Forelimb muscle (tissue), 1 donor: ENCODE results near the gene MTHFS. TPM values are rescaled to one million over a fixed set of nuclear protein-coding genes. Genes with fewer than 3 reads are reported as not detected.
A peak's percentile ranks its signal among the peaks of the same experiment; 100 is the strongest.
"Not testable (repeated sequence)": the region's sequence is repeated elsewhere in the genome, so short reads cannot be mapped to it uniquely, and the experiment has no call there.

Experiments used
- DNase-seq: peaks from one replicate; pipeline ENCODE4 v3.0.0-alpha.2; 2013; ENCODE audit warnings: low read depth
- polyA plus RNA-seq: library from polyadenylated mRNA; unstranded; fragments of 120-200 nt; gene quantifications from one replicate; pipeline ENCODE4 v1.2.1, GENCODE V29; 2013; ENCODE audit not compliant: insufficient read length

The MTHFS gene
- polyA plus RNA-seq: 20.8 TPM

GRCh38 chr15:79896634-79897379, at the start of gene MTHFS:
Gene MTHFS, minus strand, starts transcription at chr15:79897014. Its CDS starts 26 bp downstream, at chr15:79896988.
- DNase-seq: peak; percentile 32

DNA sequence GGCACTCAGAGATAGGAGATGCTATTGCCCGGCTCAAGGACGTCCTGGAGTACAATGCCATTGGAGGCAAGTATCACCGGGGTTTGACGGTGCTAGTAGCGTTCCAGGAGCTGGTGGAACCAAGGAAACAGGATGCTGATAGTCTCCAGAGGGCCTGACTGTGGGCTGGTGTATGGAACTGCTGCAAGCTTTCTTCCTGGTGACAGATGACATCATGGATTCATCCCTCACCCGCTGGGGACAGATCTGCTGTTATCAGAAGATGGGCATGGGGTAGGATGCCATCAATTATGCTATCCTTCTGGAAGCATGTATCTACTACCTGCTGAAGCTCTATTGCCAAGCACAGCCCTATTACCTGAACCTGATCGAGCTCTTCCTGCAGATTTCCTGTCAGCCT, 47.8 kb upstream of the MTHFS start:
- DNase-seq: no peak

DNA sequence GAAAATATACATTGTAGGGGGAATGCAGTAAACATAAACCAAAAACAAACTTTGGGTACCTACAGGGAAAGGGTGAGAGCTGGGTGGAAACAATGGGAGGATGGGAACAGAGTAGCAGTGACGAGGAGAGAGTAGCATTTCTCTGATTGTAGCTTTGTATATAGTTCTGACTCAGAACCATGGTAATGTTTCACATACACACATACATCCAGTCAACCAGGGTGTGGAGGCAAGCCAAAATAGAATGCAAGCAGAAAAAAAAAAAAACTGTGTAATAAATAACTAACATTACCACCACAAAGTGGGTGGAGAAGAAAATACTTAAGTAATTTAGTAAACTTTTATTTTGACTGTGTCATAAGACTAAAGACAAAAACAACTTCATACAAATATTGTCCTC, 47.0 kb upstream of the MTHFS start:
- no peak for DNase-seq

DNA sequence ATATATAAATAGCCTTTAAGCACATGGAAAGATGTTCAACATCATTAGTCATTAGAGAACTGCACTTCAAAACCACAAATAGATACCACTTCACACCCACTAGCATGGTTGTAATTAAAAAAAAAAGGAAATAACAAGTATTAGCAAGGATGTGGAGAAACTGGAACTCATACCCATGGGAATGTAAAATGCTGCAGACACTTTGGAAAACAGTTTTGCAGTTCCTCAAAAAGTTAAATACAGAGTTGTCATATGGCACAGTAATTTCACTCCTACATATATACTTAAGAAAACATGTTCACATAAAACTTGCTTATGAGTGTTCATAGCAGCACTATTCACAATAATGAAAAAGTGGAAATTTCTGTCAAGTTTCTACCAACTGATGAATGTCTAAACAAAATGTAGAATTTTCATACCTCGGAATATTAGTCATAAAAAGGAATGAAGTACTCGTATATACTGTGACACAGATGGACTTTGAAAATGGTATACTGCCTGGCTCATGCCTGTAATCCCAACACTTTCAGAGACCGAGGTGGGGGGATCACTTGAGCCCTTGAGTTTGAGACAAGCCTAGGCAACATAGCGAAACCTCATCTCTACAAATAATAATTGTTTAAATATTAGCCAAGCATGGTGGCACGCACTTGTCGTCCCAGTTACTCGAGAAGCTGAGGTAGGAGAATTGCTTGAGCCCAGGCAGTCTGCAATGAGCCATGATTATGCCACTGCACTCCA, 46.1 kb upstream of the MTHFS start:
- DNase-seq: no peak

DNA sequence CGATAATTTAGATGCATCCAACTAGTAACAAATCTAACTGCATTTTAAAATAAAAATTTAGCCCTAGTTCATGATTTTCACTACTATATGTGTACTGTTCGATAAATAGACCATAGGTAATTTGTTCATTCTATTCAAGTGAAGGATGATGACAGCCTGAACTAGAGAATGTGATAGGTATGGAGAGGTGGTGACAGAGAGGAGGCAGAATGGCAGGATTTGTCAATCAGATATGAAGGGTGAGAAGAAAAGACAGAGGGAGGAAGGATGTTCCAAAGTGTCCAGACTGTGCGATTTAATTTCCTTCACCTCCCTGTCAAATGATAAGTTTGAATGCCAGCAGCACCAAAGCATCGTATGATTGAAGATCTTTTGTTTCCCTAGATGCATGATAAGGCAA, 42.6 kb upstream of the MTHFS start:
- DNase-seq: no peak

GRCh38 chr15:79938143-79938542, 41.3 kb upstream of the MTHFS start:
- no peak for DNase-seq

DNA sequence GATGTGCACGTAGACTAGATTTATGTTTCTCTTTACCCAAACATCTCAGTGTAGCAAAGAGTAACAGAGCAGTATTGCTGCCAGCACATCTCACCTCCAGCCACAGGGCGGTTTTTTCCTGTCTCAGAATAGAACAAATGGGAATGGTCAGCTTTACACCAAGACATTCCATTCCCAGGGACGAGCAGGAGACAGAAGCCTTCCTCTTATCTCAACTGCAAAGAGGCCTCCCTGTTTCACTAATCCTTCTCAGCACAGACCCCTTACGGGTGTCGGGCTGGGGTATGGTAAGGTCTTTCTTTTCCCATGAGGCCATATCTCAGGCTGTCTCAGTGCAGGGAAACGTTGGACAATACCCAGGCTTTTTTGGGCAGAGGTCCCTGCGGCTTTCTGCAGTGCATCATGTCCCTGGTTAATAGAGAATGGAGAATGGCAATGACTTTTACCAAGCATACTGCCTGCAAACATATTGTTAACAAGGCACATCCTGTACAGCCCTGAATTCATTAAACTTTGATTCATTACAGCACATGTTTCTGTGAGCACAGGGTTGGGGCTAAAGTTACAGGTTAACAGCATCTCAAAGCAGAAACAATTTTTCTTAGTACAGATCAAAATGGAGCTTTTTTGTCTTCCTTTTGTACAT, 38.9 kb upstream of the MTHFS start:
- DNase-seq: not testable (repeated sequence)

DNA sequence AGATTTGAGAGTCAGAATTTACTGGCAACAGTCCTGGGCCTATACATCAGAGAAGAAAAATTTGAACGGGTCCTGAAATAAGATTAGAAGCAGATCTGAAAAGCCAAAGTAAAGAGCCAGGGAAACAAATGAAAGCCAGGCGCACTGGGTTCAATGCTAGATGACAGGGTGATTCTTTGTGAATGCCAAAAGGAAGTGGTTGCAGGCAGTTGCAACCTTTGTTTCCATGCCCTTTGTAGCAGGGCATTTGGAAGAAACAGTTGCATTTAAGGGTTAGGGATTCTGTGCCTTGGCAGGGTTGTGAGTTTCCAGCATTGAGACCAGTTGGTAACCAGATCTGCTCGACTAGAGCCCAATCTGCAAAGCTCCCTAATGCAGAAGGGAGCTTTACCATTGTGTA, 36.4 kb upstream of the MTHFS start:
- no peak for DNase-seq

DNA sequence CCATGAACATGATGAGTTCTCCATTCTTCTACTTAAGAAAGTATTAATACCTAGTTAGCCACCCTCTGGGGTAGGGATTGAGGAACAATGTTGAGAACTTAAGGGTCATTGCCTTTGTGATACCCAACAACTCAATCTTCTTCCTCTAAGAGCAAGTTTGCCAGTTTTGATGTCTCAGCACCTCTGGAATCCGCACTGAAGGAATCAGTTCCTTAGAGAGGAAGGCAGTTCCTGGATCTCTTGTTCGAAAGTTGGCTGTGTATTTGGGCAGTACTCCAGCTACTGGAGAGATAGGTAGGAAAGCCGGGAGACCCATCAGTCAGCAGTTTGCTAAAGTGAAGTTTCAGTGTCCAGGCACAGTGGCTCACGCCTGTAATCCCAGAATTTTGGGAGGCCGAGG, 35.6 kb upstream of the MTHFS start:
- DNase-seq: no peak

DNA sequence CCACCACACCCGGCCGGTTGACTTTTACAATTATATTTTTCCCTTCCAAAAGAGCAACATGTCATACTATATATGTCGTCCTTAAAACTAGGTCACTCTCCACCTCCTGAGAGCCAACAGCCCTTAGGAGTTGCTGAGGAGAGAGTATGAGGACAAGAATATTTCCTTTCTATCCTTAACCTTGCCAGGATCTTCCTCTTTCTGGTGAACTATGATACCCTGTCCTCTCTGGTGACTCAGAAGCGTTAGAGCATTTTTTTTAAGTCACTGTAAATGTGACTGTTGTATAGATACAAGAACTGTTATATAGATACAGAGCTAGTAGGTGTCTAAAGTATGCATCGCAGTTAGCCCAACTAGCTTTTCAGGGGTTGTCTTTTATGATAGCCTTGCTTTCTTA, 33.7 kb upstream of the MTHFS start:
- DNase-seq: no peak

DNA sequence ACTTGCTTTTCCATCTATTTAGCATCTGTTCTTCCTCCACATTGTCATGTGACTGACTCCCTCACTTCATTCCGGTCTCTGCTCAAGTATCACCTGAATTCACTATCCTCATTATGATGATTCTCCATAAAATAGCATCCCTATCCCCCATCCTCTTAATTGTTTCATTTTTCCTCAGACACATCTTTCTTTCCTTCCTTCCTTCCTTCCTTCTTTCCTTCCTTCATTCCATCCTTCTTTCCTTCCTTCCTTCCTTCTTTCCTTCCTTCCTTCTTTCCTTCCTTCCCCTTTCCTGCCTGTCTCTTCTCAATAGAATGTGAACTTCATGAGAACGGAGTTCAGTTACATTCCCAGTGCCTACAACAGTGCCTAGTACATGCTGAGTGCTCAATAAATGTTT, 32.6 kb upstream of the MTHFS start:
- DNase-seq: no peak

- not testable (repeated sequence) for DNase-seq
These were observed 29.3 kb upstream of the MTHFS start for GRCh38 chr15:79926116-79926515.

DNA sequence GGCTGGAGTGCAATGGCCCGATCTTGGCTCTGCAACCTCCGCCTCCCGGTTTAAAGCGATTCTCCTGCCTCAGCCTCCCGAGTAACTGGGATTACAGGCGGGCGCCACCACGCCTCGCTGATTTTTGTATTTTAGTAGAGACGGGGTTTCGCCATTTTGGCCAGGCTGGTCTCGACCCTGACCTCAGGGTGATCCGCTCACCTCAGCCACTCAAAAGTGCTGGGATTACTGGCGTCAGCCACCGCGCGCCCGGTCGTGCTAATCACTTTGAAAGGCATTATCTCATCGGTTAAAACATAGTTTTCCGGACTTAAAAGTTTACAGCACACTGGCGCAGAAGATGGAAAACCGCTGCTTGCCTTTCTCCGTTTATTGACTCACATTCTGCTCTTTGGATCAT, 27.6 kb upstream of the MTHFS start:
- DNase-seq: no peak

GRCh38 chr15:79923515-79924169, 26.8 kb upstream of the MTHFS start:
- peak; percentile 75 for DNase-seq

- no peak for DNase-seq
These were observed 26.3 kb upstream of the MTHFS start for GRCh38 chr15:79923079-79923514.

DNA sequence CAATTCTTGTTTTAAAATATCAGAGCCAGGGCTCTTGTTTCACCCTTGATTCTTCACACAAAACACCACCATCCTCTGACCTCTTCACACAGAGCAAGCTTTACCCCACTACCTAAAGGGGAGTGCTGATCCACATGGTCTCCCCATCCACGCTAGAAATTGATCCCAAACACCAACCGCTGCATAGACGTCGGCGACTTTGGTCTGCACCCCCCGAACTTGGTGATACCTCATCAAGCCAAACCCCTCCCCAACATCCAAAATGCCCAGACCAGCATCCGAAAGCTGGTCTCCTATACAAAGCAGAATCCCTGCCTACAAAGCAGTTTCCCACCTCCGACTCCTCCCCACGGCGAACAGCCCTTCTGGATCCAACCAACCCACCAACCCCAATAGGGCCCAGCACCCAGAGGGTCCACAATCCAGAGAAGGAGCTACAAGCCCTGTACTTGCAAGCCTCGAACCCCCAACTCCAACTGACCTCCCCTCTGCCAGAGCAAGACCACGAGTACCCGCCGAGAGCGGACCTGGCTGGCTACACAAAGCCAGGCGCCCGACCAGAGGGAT, 25.8 kb upstream of the MTHFS start:
- no peak for DNase-seq

DNA sequence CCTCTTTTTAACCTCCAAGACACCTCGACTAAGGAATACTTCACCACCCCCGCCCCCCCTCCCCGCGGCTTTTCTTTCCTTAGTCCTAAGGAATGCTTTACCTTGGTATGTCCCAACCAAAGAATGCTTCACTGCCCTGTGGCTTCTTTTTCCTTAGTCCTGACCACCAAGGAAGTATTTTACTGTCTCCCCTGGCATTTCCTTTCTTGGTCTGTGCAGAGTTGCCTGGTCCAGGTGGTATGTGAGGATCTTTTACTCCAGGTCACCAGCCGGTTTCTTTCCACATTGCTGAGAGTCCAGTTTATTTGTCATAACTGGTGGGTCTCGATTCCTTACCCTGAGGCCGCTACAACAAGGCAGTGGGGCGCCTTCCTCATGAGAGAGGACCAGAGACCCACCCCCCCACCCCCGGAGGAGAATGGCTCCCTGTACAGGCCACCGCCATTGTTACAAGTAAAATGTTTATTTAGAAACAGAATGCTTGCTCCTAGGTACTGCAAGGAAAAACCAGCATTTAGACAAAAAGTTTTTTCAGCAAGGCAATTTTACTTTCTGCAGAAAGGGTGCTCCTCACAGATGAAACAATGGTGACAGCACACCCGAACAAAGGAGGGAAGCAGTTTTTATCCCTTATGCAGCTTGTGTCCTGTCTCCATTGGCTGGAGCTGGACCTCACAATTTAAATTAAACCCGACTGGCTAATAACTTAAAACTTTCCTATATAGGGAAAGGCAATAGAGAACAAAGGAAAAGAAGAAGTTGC, 23.1 kb upstream of the MTHFS start:
- no peak for DNase-seq

DNA sequence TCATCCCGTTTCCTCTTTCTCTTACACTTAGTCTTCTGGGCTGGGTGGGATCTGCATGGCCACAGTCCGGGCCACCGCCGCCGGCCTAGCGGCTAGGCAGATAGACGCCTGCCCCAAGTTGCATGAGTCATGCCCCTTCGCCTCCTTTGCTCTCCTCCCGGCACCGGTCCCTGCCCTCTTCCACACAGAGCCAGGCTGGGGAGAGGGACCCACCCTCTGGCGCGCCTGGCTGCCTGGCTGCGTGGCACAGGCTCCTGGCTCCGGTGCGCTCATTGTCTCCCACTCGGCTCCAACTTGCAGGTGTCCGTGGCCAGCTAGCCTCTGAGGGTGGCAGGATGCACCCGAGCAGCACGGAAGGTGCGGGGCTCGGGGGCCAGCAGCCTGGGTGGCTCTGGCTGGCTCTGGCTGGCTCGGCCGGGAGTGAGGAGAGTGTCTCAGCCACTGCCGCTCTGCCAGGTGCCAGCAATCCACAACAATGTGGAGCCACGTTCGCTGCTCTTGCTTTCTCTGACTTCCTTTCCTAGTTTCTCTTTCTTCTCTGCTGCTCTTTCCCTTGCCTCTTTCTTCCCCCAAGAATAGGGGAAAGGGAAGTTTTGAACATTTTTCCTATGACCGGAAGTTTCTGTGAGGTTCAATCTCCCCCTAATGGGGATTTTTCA, 22.4 kb upstream of the MTHFS start:
- no peak for DNase-seq

DNA sequence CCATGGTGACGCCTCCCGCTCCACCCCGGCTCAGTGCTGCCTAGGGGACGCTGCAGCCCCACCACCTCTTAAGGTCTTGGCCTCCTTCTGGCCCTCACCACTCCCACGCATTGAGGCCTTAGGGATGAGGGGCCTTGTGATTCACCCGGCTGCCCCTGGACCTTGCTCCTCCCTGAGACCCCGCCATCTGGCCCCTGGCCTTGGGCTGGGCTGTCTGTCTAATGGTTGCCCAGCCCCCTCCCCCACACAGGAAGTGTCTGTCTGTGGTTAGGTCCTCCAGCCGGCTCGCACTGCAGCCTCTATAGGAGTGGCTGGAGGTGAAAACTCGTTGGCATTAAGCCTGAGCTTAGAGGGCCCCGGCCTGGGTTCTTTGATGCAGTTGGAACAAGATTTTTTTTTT, 21.5 kb upstream of the MTHFS start:
- no peak for DNase-seq

DNA sequence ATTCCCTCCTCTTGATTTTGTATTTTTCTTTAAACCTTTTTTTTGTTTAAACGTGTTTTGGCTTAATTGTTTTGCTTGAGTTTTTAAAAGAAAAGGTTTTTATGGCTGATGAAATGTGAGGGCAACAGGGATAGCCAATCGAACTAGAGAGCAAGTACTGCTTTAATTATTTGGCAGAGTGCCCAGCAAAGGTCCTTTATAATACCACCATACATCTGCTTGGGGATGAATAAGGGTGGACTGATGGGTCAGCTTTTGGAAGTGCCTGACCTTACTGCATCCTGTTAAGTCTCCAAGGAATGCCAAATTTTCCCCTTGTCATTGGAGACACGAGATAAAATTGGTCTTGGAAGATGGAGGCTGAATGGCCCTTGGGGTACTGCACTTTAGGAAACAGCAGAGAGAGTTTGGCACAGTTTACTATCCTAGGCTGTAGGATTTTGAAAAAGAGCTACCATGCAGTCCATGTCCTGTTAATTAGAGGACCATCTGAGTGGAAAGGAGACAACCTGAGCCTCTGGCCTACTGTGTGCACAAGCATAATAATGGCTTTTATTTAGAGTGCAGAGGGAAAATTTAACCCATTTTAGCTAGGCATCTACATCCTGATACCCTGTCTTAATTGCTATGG, 19.8 kb upstream of the MTHFS start:
- no peak for DNase-seq
